HG03095 (cell line): ENCODE results near the gene AHCY.

ENCODE experiments used
- ATAC-seq: cut with Tn5 transposase; IDR thresholded peaks from one replicate; pipeline ENCODE4 v1.9.1; 2021; ENCODE audit warnings: moderate library complexity; ENCODE audit not compliant: unreplicated experiment

The AHCY gene

DNA sequence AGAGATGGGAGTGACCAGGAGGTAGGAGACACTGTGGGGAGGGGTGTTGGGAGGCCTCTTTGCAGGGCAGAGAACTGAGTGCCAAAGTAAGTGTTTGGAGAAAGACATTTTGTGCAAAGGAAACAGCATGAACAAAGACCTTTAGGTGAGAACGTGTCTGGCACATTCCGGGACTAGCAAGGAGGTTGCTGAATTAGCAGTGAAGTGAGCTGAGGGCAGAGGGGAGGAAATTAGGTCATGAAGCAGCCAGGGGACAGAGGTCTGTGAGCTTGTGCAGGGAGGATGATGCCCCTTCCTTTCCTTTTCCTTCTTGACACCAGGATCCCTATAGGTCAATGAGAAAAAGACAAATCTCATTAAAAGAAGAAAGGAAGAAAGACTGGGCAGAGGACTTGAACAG, 21.4 kb upstream of the AHCY start:
- ATAC-seq = no peak

DNA sequence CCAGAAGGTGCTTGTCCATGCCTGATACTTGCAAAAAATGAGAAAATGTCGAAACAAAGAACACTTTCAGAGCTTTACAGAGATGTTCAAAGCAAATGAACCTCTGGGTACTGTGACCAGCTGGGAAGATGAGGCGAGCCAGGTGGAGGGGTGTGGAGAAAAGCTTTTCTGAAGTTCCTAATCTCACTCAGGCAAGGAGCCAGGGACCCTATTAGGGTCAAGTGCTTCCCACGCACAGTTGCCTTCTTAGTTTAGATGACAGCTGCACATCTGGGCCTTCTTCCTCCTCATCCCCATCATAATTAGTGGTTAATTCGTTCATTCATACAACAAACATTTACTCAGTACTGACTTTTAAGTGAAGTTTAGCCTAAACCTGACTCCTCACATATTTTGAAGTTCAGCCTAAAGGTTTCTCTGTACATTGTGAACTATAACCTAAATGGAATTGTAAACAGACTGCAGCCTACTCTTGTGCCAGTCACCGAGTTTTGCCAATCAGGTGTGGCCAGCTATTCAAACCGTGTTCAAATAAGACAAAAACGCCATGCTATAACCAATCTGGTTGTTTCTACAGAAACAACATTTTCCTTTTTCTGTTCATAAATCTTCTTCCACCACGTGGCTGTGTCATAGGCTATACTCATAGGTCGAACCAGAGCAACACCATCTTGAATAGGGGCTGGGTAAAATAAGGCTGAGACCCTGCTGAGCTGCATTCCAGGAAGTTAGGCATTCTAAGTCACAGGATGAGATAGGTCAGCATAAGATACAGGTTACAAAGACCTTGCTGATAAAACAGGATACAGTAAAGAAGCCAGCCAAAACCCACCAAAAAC, 19.3 kb upstream of the AHCY start:
- ATAC-seq = no peak

DNA sequence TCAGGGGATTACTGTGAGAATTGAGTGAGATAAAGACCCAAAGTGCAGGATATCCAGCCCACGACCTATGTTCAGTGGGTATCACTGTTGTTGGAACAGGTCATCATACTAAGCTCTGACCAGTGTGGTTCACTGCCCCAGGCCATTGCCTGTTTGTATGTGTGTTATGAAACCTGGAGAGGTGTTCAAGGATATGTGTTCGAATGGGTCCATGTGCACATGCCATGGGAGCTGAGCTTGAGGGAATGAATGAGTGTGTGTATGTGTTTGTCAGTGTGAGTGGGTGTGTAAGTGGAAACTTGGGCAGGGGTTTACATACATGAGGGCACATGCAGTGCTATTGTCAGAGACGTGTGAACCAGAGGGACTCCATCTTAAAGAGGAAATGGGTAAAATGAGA, 17.7 kb upstream of the AHCY start:
- no peak for ATAC-seq

DNA sequence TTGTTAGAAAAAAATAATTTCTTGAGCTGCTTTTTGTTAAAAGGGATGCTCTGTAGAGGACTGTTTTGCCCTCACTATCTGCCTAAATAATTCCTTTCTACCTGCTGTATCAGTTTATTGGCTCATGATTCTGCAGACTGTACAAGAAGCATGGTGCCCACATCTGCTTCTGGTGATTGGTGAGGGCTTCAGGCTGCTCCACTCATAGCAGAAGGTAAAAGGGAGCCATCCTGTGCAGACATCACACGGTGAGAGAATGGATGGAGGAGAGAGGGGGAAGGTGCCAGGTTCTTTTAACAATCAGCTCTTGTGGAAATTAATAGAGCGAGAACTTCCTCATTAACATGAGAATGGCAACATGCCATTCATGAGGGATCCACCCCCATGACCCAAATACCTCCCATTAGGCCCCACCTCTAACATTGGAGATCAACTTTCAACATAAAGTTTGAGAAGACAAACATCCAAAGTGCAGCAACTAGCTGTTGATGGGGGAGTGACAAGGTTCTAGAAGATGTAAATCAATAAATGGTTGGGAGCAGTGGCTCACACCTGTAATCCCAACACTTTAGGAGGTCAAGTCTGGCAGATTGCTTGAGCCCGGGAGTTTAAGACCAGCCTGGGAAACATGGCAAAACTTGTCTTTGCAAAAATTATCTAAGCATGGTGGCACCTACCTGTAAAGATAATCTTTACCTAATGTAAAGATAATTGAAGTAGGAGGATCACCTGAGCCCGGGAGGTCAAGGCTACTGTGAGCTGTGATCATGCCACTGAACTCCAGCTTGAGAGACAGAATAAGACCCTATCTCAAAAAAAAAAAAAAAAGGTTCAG, 15.7 kb upstream of the AHCY start:
- no peak for ATAC-seq

DNA sequence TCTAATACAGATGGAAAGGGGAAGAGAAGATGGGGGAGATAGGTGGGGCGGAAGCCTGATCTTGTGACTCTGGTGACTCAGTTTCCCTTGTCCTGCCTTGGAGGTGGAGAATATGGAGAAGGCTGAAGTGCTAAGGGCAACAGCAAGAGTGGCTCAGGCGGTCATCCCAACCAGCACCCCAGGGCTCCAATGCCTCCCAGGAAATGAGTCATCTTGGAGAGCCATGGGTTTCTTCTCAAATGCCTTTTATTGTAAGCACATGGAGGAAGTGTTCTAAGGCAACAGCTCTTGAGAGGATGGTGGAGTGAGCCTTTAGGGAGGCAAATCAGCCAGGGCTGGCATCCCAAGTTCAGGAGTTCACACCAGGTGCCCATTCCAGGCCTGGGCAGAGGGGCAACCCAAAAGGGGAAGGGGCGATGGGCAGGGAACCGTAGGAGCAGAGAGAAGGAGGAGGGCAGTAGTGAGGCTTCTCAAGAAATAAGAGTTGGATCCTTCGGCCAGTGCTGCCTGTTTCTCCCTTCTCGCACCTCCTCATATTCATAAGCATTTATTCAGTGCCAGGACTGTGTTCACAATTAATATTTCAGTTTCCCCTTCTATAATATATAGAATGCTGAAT, 13.2 kb upstream of the AHCY start:
- ATAC-seq = no peak

DNA sequence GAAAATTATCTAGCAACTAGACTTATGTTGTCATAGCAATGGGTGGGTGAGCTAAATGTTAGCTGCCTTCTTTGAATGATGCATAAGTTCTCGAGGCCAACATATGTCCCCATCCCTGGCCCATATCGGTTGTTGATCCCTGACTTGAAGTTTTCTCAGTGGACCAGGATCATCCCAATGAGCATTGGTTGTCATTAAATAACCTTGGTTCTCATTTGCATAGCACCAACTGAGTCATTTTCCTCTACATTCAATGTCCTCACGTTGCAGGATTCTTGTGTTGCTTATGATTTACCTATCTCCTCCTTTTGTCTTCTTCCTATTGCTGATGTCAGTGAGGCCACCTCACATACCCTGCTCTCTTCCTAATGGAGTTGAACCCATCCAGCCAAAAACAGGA, 12.1 kb upstream of the AHCY start:
- ATAC-seq = no peak

DNA sequence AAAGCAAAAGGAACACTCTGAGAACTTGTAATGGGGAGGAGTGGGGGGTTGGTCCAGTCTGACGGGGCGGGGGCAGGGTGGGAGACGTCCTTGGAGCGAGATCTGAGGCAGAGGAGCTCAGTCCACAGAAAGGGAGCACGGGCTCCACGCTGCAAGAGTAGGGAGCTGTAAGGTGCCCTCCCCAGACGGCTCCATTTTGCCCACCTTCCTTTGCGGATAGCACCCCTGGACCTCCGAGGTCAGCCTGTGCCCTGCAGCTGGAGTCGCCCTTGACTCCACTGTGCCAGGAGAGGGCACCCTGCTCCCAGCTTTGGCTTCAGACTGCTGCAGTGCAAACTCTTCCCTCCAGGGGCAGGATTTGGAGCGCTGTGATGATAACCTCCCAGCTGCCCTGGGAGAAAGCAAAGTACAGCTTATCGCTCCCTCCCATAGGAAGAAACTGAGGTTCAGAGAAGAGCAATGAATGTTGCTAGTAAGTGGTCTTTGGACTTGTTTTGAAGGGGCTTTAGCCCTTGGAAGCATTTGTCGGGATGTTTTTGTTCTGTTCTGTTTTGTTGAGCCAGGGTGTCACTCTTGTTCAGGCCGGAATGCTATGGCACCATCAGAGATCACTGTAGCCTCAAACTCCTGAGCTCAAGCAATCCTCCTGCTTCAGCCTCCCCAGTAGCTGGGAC, 9.5 kb upstream of the AHCY start:
- peak; percentile 93 for ATAC-seq

DNA sequence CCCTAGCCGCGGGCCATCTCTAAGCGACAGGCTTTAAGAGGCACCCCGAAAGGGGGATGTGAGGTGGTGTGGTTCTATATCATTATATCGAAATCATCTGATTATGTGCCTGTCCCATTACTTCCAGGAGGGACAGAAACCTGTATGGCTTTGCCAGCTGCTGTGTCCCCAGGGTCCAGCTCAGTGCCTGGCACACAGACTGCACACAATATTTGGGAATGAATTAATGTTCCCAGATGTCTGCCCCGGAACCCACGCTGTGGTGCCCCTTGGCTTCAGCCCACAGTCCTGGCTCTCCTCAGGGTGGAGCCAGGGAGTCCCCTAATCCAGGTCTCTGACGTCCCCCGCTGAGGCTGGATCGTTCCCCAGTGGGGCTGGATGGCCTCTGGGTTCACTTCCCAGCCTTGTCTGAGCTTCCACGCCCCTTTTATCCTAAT, 8.9 kb upstream of the AHCY start:
- ATAC-seq = no peak

DNA sequence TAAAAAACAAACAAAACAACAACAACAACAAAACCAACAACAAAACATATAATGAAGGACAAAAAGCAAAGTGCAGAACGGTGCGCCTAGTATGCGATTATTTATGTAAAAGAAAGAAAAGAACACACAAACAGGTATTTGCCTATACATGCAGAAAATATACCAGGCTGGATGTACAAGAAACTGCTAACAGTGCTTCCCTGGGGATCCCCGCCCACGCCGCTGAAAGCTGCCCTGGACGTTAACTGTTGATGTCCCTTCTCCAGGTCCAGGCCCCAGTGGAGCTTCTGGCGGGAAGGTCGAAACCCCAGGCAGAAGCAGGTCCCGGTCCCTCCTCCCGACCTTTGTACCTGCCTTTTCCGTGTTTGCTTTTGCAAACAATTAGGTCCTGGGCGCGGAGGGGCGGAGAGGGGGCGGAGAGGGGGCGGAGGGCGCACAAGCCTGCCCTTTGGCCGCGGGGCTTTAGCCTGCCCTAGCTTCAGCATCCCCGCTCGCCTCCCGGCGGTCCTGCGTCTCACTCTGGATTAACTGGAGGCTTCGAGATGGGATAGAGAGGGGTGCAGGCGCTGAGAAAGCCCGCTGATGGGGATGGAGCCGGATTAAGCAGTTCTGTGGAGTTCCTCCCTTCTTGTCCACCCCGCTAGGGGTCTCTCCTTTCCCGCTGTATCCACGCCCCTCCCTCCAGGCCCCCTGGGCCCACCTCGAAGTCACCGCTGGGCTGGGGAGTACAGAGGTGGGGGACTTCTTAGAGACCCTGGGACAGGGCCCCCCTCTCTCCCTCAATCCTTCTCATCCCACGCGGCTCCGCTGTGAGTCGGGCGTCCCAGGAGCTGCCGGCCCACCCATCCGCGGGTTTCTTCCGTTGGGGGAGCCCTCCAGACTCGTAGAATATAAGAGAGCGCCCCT, 8.2 kb upstream of the AHCY start:
- no peak for ATAC-seq

DNA sequence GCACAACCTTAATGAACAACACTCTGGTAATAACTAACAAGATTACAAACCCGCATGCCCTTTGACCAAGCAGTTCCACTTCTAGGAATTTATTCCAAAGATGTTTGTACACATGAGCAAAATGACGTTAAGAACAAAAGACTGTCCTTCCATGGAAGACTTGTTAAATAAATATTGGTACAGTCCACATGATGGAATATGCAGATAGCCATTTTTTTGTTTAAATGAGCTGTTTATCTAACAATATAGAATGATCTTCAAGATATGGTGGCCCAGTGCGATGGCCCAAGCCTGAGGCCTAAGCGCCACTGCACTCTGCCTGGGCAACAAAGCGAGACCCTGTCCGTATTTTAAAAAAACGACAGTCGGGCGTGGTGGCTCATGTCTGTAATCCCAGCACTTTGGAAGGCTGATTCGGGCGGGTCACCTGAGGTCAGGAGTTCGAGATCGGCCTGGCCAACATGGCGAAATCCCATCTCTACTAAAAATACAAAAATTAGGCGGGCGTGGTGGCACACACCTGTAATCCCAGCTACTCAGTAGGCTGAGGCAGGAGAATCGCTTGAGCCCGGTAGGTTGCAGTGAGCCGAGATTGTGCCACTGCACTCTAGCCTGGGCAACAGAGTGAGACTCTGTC, 7.4 kb upstream of the AHCY start:
- no peak for ATAC-seq

DNA sequence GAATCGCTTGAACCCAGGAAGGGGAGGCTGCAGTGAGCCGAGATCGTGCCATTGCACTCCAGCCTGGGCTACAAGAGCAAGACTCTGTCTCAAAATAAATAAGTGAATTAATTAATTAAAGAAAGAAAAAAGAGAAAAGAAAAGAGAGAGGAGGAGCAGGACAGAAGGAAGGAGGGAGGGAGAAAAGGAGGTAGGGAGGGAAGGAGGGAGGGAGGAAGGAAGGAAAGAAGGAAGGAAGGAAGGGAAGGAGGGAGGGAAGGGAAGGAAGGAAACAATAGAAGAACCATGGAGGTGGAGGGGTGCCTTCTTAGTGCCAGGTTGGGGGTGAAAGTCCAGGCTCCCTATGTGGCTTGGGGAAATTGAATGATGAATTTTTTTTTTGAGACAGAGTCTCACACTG, 6.5 kb upstream of the AHCY start:
- ATAC-seq = no peak

DNA sequence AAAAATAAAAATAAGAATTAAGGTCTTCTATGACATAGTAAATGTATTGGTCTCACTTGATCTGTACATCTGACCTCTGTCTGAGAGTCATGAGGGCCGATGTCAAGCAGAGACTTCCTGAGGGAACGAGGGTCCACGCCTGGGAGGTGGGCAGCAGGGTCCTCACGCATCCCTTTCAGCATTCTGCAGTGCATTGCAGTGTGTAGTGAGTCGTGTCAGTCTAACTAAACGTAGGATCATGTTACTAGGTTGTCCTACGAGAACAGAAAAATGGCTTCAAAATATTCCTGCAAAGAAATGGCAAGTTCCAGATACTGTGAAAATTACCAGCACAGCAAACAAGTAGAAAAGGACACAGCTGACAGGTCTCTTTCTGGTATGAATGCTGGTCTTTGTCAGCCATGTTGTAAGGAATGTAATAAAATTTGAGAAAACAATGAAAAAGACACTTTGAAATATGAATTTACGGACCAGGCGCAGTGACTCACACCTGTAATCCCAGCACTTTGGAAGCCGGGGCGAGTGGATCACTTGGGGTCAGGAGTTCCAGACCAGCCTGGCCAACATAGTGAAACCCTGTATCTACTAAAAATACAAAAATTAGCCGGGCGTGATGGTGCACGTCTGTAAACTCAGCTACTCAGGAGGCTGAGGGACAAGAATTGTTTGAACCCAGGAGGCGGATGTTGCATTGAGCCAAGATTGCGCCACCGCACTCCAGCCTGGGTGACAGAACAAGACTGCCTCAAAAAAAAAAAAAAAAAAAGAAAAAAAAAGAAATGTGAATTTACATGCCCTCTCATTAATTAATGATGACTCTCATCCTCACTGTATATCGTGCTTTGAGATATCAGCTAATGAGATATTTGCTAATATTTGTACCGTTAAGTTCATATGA, 2.4 kb upstream of the AHCY start:
- no peak for ATAC-seq

DNA sequence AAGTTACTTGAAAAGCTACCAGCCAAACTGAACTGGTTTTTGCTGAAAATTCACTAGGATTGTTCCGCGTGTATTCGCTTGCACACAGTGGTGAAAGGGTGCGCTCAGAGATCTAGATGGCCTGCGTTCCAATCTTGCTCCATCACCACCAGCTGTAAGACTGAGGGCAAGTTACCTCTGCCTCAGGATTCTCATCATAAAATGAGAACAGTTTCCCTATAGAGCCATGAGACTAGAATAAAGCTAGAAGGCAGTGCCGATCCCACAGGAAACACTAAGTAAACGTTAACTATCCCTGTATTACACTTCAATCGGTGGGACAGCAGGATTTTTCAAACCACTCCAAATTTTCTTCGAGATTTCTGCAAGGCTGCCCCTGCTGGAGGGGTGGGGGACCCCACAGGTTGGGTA, 838 bp downstream of the AHCY start:
- ATAC-seq = no peak

DNA sequence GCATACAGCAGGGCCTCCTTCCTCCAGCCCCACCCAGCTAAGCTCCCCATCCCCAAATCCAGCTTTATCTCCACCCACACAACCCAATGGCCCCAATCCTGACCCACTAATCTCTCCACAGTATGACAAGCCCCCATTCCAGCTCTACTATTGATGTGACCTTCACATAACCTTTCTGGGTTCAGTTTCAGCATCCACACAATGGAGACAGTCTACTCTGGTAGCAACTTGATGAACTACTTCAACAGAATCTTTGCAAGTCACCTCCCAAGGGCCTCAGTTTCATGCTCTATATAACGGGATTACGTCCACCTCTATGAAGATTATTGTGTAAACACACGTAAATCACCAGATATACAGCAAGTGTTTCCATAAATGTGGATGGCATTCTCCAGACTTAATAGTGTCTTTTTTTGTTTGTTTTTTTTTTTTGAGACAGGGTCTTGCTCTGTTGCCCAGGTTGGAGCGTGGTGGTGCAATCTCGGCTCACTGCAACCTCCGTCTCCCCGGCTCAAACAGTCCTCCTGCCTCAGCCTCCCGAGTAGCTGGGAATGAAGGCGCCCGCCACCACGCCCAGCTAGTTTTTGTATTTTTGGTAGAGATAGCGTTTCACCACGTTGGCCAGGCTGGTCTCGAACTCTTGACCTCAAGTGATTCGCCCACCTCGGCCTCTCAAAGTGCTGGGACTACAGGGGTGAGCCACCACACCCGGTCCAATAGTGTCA, 1.4 kb downstream of the AHCY start:
- ATAC-seq = no peak

DNA sequence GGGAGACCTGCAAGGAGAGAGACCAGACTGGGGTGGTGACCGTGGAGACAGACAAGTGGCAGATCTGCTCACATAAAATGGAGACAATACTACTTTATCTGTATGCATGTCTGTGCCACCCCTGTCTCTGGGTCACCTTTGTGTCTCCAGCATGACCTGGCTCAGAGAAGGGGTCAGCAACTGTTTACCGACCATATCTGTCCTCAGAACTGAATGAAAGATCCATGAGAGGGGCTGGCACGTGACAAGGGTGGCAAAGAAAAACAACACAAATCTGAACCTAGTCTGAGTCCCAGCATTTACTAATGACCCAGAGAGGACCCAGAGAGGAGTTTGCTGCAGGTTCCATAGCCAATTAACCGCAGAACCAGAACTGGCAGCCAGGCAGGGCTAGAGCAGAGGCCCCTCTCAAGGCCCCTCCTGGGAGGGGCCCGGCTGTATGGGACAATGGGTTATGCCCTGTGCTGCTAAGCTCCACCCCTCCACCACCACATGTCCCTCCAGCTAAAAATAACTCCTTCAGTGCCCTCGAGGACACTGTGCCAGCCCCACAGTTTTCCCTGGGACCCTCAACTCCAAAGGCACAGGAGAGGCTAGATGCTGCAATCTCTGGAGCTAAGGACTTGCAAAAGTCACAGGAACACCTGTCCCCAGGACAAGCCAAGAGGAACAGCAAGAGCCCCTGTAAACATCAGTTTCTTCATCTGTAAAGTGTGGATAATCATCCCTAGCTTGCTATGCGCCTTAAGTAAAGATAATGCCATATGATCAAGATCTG, 2.2 kb downstream of the AHCY start:
- ATAC-seq = no peak

DNA sequence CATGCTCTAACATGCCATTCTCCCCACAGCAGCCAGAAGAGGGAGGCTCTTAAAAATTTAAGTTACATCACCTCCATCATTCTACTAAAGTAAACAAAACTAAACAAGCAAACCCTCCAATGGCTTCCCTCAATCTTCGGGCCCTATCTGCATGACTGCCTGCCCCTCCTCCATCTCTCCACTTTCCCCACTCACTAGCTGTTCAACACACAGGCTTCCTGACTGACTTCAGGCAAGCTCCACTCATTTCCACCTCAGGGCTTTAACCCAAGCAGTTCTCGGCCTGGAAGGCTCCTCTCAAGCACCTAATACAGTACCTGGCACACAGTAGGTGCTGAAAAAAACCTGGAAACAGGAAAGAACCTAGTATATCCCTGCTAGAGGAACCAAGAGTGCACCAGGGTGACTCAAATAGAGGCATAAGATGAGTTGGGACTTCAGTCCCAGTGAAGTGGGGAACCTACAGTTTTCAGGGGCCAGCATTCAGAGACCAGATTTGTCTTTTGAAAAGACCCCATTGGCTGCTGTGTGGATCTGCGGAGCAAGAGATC, 2.8 kb downstream of the AHCY start:
- ATAC-seq = no peak
